Glutamatergic neuron (in vitro differentiated cells): ENCODE measurements around the gene SPIRE1. TPM values are rescaled to one million over a fixed set of nuclear protein-coding genes. Genes with fewer than 3 reads are reported as not detected.

Experiments
- DNase-seq: peaks from one replicate; pipeline ENCODE4 v3.0.0; 2022
- H3K27ac Mint-ChIP-seq: one replicate; pipeline ENCODE4 v1.8.0; 2020; ENCODE audit warnings: mild to moderate bottlenecking, mixed read lengths, inconsistent platforms; ENCODE audit not compliant: unreplicated experiment
- H3K27me3 Mint-ChIP-seq: one replicate; pipeline ENCODE4 v1.8.0; 2020; ENCODE audit warnings: mild to moderate bottlenecking, moderate library complexity, mixed read lengths, inconsistent platforms; ENCODE audit not compliant: unreplicated experiment
- H3K36me3 Mint-ChIP-seq: one replicate; pipeline ENCODE4 v1.8.0; 2020; ENCODE audit warnings: mild to moderate bottlenecking, mixed read lengths, inconsistent platforms; ENCODE audit not compliant: unreplicated experiment
- H3K4me1 Mint-ChIP-seq: one replicate; pipeline ENCODE4 v1.8.0; 2020; ENCODE audit warnings: mild to moderate bottlenecking, low read depth, mixed read lengths, inconsistent platforms; ENCODE audit not compliant: unreplicated experiment
- H3K4me3 Mint-ChIP-seq: one replicate; pipeline ENCODE4 v1.8.0; 2020; ENCODE audit warnings: mild to moderate bottlenecking, mixed read lengths, inconsistent platforms; ENCODE audit not compliant: unreplicated experiment
- H3K9me3 Mint-ChIP-seq: one replicate; pipeline ENCODE4 v1.8.0; 2020; ENCODE audit warnings: mild to moderate bottlenecking, moderate library complexity, mixed read lengths, inconsistent platforms; ENCODE audit not compliant: unreplicated experiment
- CTCF ChIP-seq: fragments of 200-600 bp; sonication (generic); IDR thresholded peaks from one replicate; pipeline ENCODE4 v1.5.0; 2021; ENCODE audit not compliant: partially characterized antibody, unreplicated experiment
- total RNA-seq: library from RNA; stranded (reverse); fragmentation: NEBNext Ultra II Directional; extraction: Animal tissue kit (Norgen Biotek cat#: 25700); gene quantifications from one replicate; pipeline ENCODE4 v1.2.1, GENCODE V29; 2021; ENCODE audit not compliant: unreplicated experiment

Gene SPIRE1
- total RNA-seq, 1 donor from 2014 or later, result 29.9 TPM

- no peak for TF ChIP-seq CTCF
- Mint-ChIP-seq H3K27ac (no peak overlapping the region), H3K9me3 (no peaks in the 10 kb centered on the region), H3K4me1 (no peaks in the 10 kb centered on the region), H3K27me3 (peaks cover 3% of the 10 kb centered on the region), H3K36me3 (peaks cover 8% of the 10 kb centered on the region), H3K4me3 (no peak overlapping the region)
- no peak for DNase-seq
These were observed 183.0 kb downstream of the SPIRE1 start for GRCh38 chr18:12474876-12475275.

- H3K4me1 Mint-ChIP-seq, result no peaks in the 10 kb centered on the region
- no peak for DNase-seq
- H3K27ac Mint-ChIP-seq, result no peak overlapping the region
- H3K36me3 Mint-ChIP-seq, result peaks cover 8% of the 10 kb centered on the region
- peaks cover 3% of the 10 kb centered on the region for H3K27me3 Mint-ChIP-seq
- TF ChIP-seq CTCF, result no peak
- no peak overlapping the region for H3K4me3 Mint-ChIP-seq
- H3K9me3 Mint-ChIP-seq, result no peaks in the 10 kb centered on the region
These were observed 183.8 kb downstream of the SPIRE1 start for GRCh38 chr18:12474146-12474545.

GRCh38 chr18:12470382-12471075, 187.4 kb downstream of the SPIRE1 start:
- DNase-seq, result no peak
- TF ChIP-seq CTCF, result no peak
- Mint-ChIP-seq H3K4me3 (no peak overlapping the region), H3K4me1 (no peaks in the 10 kb centered on the region), H3K9me3 (no peaks in the 10 kb centered on the region), H3K27ac (no peak overlapping the region), H3K36me3 (no peaks in the 10 kb centered on the region), H3K27me3 (no peaks in the 10 kb centered on the region)

GRCh38 chr18:12468445-12468844, 189.5 kb downstream of the SPIRE1 start:
- H3K36me3 Mint-ChIP-seq, result no peaks in the 10 kb centered on the region
- H3K27me3 Mint-ChIP-seq, result no peaks in the 10 kb centered on the region
- no peak for TF ChIP-seq CTCF
- no peak for DNase-seq
- no peaks in the 10 kb centered on the region for H3K4me1 Mint-ChIP-seq
- H3K27ac Mint-ChIP-seq, result no peak overlapping the region
- H3K9me3 Mint-ChIP-seq, result no peaks in the 10 kb centered on the region
- no peak overlapping the region for H3K4me3 Mint-ChIP-seq

GRCh38 chr18:12464731-12465130, 193.2 kb downstream of the SPIRE1 start:
- Mint-ChIP-seq H3K4me1 (no peaks in the 10 kb centered on the region), H3K27ac (no peak overlapping the region), H3K4me3 (no peak overlapping the region), H3K36me3 (no peaks in the 10 kb centered on the region), H3K9me3 (no peaks in the 10 kb centered on the region), H3K27me3 (peaks cover 2% of the 10 kb centered on the region)
- no peak for TF ChIP-seq CTCF
- no peak for DNase-seq
